T-cell (primary cell): ENCODE results near the gene RNF212B. TPM values are rescaled to one million over a fixed set of nuclear protein-coding genes. Genes with fewer than 3 reads are reported as not detected.
"Not testable (repeated sequence)": the region's sequence is repeated elsewhere in the genome, so short reads cannot be mapped to it uniquely, and the experiment has no call there.

Experiments
- ATAC-seq, 4 experiments: fragments of 200-7000 bp in 3 of 4; fragments of 150-1000 bp in 1 of 4; cut with Tn5 transposase; replicated peaks in 1 of 4; 1 replicate in 3 of 4; 2 replicates in 1 of 4; pipeline ENCODE4 v1.10.0; 2021; ENCODE audit warnings: moderate library complexity in 3 of 4, mild to moderate bottlenecking in 2 of 4, moderate number of reproducible peaks in 1 of 4
- CTCF ChIA-PET, 2 donors: fragments of 300-600 bp; sonication (Branson Sonifier 250); formaldehyde crosslinking; loops; one replicate each; lab custom pipeline; 2022; ENCODE audit warnings: antibody characterized with exemption in 2 of 2; lab: Charles Lee
- POLR2A ChIA-PET, 2 donors: fragments of 300-600 bp; sonication (Branson Sonifier 250); formaldehyde crosslinking; loops; one replicate each; lab custom pipeline; 2022; ENCODE audit warnings: antibody characterized with exemption in 2 of 2; lab: Charles Lee
- DNase-seq, 35 experiments: peaks; one replicate each; pipeline versions ENCODE4 v3.0.0 to v3.0.0-alpha.2; 2013 to 2023
- H3K27ac ChIP-seq: one replicate; pipeline ENCODE4 v1.5.1; 2013; ENCODE audit warnings: low read length
- H3K27me3 ChIP-seq, 2 experiments: replicated peaks in 1 of 2; 1 replicate in 1 of 2; 2 replicates in 1 of 2; pipeline versions ENCODE4 v1.6.1 to v1.7.0; 2013; ENCODE audit warnings: low read length in 1 of 2, mixed read lengths in 1 of 2; ENCODE audit not compliant: control insufficient read depth in 2 of 2, insufficient read depth in 2 of 2; ENCODE audit errors: extremely low read depth in 1 of 2
- H3K36me3 ChIP-seq, 2 donors: 1 replicate in 1 of 2; 2 replicates in 1 of 2; pipeline versions ENCODE4 v1.6.1 to v1.7.0; 2013; ENCODE audit warnings: low read length in 1 of 2; ENCODE audit not compliant: control insufficient read depth in 2 of 2, insufficient read depth in 1 of 2; ENCODE audit errors: extremely low read depth in 1 of 2
- H3K4me1 ChIP-seq, 2 experiments: 1 replicate in 1 of 2; 2 replicates in 1 of 2; pipeline versions ENCODE4 v1.6.1 to v1.7.0; 2013; ENCODE audit warnings: low read length in 2 of 2, mixed read lengths in 1 of 2; ENCODE audit not compliant: insufficient read depth in 2 of 2, control insufficient read depth in 1 of 2; ENCODE audit errors: extremely low read depth in 1 of 2
- H3K4me3 ChIP-seq, 2 donors: 1 replicate in 1 of 2; 2 replicates in 1 of 2; pipeline versions ENCODE4 v1.5.1 to v1.7.0; 2013; ENCODE audit warnings: mild to moderate bottlenecking in 2 of 2, low read length in 1 of 2, moderate library complexity in 1 of 2; ENCODE audit not compliant: control insufficient read depth in 1 of 2; ENCODE audit errors: extremely low read depth in 1 of 2
- H3K9me3 ChIP-seq: 2 replicates; pipeline ENCODE4 v1.7.0; 2013
- H3K27ac Mint-ChIP-seq, 2 donors: one replicate each; pipeline ENCODE4 v1.8.0; 2020 to 2021; ENCODE audit warnings: mild to moderate bottlenecking in 2 of 2, mixed read lengths in 2 of 2
- H3K27me3 Mint-ChIP-seq, 2 donors: one replicate each; pipeline ENCODE4 v1.8.0; 2021 to 2022; ENCODE audit warnings: mixed read lengths in 2 of 2
- H3K36me3 Mint-ChIP-seq: one replicate; pipeline ENCODE4 v1.8.0; 2021; ENCODE audit warnings: mixed read lengths
- H3K4me1 Mint-ChIP-seq, 3 donors: one replicate each; pipeline ENCODE4 v1.8.0; 2020 to 2022; ENCODE audit warnings: mixed read lengths in 3 of 3, mild to moderate bottlenecking in 1 of 3
- H3K4me3 Mint-ChIP-seq, 3 donors: one replicate each; pipeline ENCODE4 v1.8.0; 2020 to 2022; ENCODE audit warnings: mild to moderate bottlenecking in 3 of 3, mixed read lengths in 3 of 3, moderate library complexity in 3 of 3
- H3K9me3 Mint-ChIP-seq, 3 donors: one replicate each; pipeline ENCODE4 v1.8.0; 2020 to 2022; ENCODE audit warnings: mixed read lengths in 3 of 3
- WGBS: methylation state at CpG from one replicate; pipeline ENCODE4 v1.1.5; 2013; ENCODE audit warnings: missing lambda C conversion rate; ENCODE audit not compliant: insufficient coverage; 5-methylcytosine and 5-hydroxymethylcytosine counted together
- total RNA-seq, 35 experiments: library from RNA in 6 of 35; stranded (reverse) in 6 of 35; fragments of 120-200 nt in 1 of 35; gene quantifications; one replicate each; pipeline versions ENCODE4 v1.2.1 to v1.2.4 and lab custom pipeline; 2013 to 2026

Gene RNF212B
- total RNA-seq, 5 donors from 2014 or later (not counting 1 experiment from before 2014, with no cell fraction given): 1.1 TPM; not detected in 4

GRCh38 chr14:23269193-23269592 is 31.5 kb downstream of the RNF212B start:
- Histone ChIP-seq H3K4me1 (no peaks in the 10 kb centered on the region), H3K36me3 (no peaks in the 10 kb centered on the region), H3K27ac (no peak overlapping the region), H3K4me3 (no peak overlapping the region), H3K9me3 (no peaks in the 10 kb centered on the region), H3K27me3 (peaks cover 0 to 3% of the 10 kb centered on the region in 2 experiments)
- H3K4me3 Mint-ChIP-seq: no peak overlapping the region
- DNase-seq (no peak), ATAC-seq (no peak)
- no peak overlapping the region for H3K27ac Mint-ChIP-seq
- H3K27me3 Mint-ChIP-seq: peaks cover 3 to 15% of the 10 kb centered on the region in 2 donors
- H3K4me1 Mint-ChIP-seq: no peaks in the 10 kb centered on the region
- no peaks in the 10 kb centered on the region for H3K9me3 Mint-ChIP-seq
- ChIA-PET CTCF (interaction anchor here in 1 of 2 donors (0.6 kb wide), 1 partner anchor 93 kb away, joined by 3 read pairs; no protein-coding TSS in a partner anchor), POLR2A (interaction anchor here in 1 of 2 donors (0.5 kb wide), 1 partner anchor 51 kb away, joined by 4 read pairs; no protein-coding TSS in a partner anchor)
- WGBS: 96% methylated on average over 3 of the region's 7 CpGs
- no peaks in the 10 kb centered on the region for H3K36me3 Mint-ChIP-seq

- ChIA-PET POLR2A (interaction anchor here in 1 of 2 donors (0.5 kb wide), 1 partner anchor 202 kb away, joined by 3 read pairs; no protein-coding TSS in a partner anchor), CTCF (no interaction called here)
- Histone ChIP-seq H3K9me3 (no peaks in the 10 kb centered on the region), H3K27ac (no peak overlapping the region), H3K36me3 (peaks cover 10% of the 10 kb centered on the region in 2 donors), H3K4me3 (no peak overlapping the region), H3K27me3 (no peaks in the 10 kb centered on the region), H3K4me1 (no peaks in the 10 kb centered on the region)
- Mint-ChIP-seq H3K36me3 (peaks cover 16% of the 10 kb centered on the region), H3K9me3 (no peaks in the 10 kb centered on the region), H3K27me3 (no peaks in the 10 kb centered on the region), H3K27ac (no peak overlapping the region), H3K4me1 (peaks cover 0 to 1% (median 0%) of the 10 kb centered on the region in 3 donors), H3K4me3 (no peak overlapping the region)
- DNase-seq: no peak
- ATAC-seq: no peak
- WGBS: 94% methylated on average over 2 of the region's 2 CpGs
Observed at GRCh38 chr14:23275412-23275811, 37.7 kb downstream of the RNF212B start.

- H3K36me3 Mint-ChIP-seq: peaks cover 16% of the 10 kb centered on the region
- WGBS: 93% methylated on average over 2 of the region's 3 CpGs
- H3K36me3 ChIP-seq: peaks cover 10% of the 10 kb centered on the region in 2 donors
- no peak for DNase-seq
- H3K27ac Mint-ChIP-seq: no peak overlapping the region
- peaks cover 0 to 2% (median 1%) of the 10 kb centered on the region in 3 donors for H3K4me1 Mint-ChIP-seq
- H3K4me3 Mint-ChIP-seq: no peak overlapping the region
- H3K9me3 ChIP-seq: no peaks in the 10 kb centered on the region
- CTCF ChIA-PET: no interaction called here
- H3K4me1 ChIP-seq: no peaks in the 10 kb centered on the region
- no peak overlapping the region for H3K4me3 ChIP-seq
- no peaks in the 10 kb centered on the region for H3K27me3 ChIP-seq
- POLR2A ChIA-PET: no interaction called here
- no peaks in the 10 kb centered on the region for H3K9me3 Mint-ChIP-seq
- no peak overlapping the region for H3K27ac ChIP-seq
- no peaks in the 10 kb centered on the region for H3K27me3 Mint-ChIP-seq
- ATAC-seq: no peak
Observed at GRCh38 chr14:23277189-23277588, 39.5 kb downstream of the RNF212B start.

GRCh38 chr14:23277928-23278327 is 40.2 kb downstream of the RNF212B start:
- POLR2A ChIA-PET, H3K27me3 ChIP-seq, H3K4me1 ChIP-seq, H3K9me3 Mint-ChIP-seq, H3K27ac Mint-ChIP-seq, H3K4me3 ChIP-seq, H3K4me1 Mint-ChIP-seq, CTCF ChIA-PET, H3K27me3 Mint-ChIP-seq, H3K4me3 Mint-ChIP-seq, ATAC-seq, H3K27ac ChIP-seq, DNase-seq, H3K9me3 ChIP-seq: not testable (repeated sequence)
- H3K36me3 Mint-ChIP-seq: peaks cover 16% of the 10 kb centered on the region
- peaks cover 10% of the 10 kb centered on the region in 2 donors for H3K36me3 ChIP-seq
- WGBS: 100% methylated on average over 3 of the region's 6 CpGs

GRCh38 chr14:23281247-23281646 is 43.5 kb downstream of the RNF212B start:
- WGBS: 100% methylated on average over 1 of the region's 6 CpGs
- Mint-ChIP-seq H3K4me3 (no peak overlapping the region), H3K27me3 (no peaks in the 10 kb centered on the region), H3K4me1 (peaks cover 22 to 29% (median 22%) of the 10 kb centered on the region in 3 donors), H3K27ac (no peak overlapping the region), H3K9me3 (no peaks in the 10 kb centered on the region), H3K36me3 (peaks cover 3% of the 10 kb centered on the region)
- Histone ChIP-seq H3K4me1 (peaks cover 3 to 5% of the 10 kb centered on the region in 2 experiments), H3K4me3 (no peak overlapping the region), H3K27ac (no peak overlapping the region), H3K27me3 (no peaks in the 10 kb centered on the region), H3K36me3 (peaks cover 6 to 7% of the 10 kb centered on the region in 2 donors), H3K9me3 (no peaks in the 10 kb centered on the region)
- CTCF ChIA-PET: interaction anchor here in 1 of 2 donors (1.2 kb wide), 1 partner anchor 41 kb away, joined by 4 read pairs; no protein-coding TSS in a partner anchor
- POLR2A ChIA-PET: no interaction called here
- DNase-seq (no peak), ATAC-seq (no peak)

- Histone ChIP-seq H3K4me1 (peaks cover 9 to 14% of the 10 kb centered on the region in 2 experiments), H3K27me3 (no peaks in the 10 kb centered on the region), H3K36me3 (no peaks in the 10 kb centered on the region), H3K4me3 (peak overlapping the region; percentile 61 to 83), H3K9me3 (no peaks in the 10 kb centered on the region), H3K27ac (peak overlapping the region; percentile 67)
- no peak for ATAC-seq
- 0% methylated on average over 1 of the region's 9 CpGs for WGBS
- Mint-ChIP-seq H3K36me3 (no peaks in the 10 kb centered on the region), H3K4me1 (peaks cover 30 to 37% (median 31%) of the 10 kb centered on the region in 3 donors), H3K27me3 (no peaks in the 10 kb centered on the region), H3K27ac (peak overlapping the region; percentile 89 to 91), H3K9me3 (no peaks in the 10 kb centered on the region), H3K4me3 (peak overlapping the region; percentile 94 to 97 (median 96))
- POLR2A ChIA-PET: interaction anchor here in 1 of 2 donors (0.5 to 0.7 kb wide), 2 partner anchors 37 to 48 kb away, joined by 3 to 4 read pairs; no protein-coding TSS in a partner anchor
- peak in 2 of 35 experiments; percentile 9 to 48 for DNase-seq
- CTCF ChIA-PET: interaction anchor here (0.6 to 0.8 kb wide), 3 partner anchors 15 to 1425 kb away, joined by 3 to 6 read pairs (median 4); no protein-coding TSS in a partner anchor
Observed at GRCh38 chr14:23284654-23285529, 47.2 kb downstream of the RNF212B start.
